ENCODE data around the gene RALY.

The RALY gene

DNA sequence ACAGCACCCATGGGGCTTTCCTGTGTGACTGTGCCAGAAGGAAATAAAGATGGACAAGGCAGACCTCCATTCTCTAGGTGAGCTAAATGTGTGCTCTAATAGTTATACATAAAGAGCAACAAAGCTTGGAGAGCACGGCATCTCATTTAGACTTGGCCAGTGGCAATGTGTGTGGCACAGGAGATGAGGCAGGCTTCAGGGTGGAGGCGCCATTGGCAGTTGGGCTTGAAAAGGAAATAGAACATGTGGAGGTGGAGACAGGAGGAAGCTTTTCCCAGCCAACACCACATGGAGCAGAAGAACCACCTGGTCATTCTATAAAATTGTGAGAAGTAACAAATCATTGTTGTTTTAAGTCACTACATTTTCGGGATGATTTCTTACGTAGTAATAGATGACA, 3.6 kb upstream of the RALY start:
- DNase-seq, result no peak

DNA sequence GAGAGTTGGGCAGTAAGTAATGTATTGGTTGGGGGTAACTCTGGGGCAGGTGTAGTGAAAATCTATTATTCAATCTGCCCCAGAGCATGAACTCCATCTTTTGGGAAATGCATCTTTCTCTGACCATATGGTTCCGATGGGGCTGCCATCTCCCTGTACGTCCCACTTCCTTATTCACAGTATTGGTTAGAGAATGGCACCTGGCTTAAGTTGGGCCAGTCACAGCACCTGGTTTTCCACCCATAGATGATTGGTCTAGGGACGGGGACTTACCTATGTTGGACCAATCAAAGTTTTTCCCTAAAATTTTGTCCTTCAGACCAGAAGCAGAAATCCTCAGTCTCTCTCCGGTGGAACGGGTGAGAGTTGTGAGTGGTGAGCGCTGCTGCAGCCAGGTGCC, 2.2 kb upstream of the RALY start:
- DNase-seq, result no peak

DNA sequence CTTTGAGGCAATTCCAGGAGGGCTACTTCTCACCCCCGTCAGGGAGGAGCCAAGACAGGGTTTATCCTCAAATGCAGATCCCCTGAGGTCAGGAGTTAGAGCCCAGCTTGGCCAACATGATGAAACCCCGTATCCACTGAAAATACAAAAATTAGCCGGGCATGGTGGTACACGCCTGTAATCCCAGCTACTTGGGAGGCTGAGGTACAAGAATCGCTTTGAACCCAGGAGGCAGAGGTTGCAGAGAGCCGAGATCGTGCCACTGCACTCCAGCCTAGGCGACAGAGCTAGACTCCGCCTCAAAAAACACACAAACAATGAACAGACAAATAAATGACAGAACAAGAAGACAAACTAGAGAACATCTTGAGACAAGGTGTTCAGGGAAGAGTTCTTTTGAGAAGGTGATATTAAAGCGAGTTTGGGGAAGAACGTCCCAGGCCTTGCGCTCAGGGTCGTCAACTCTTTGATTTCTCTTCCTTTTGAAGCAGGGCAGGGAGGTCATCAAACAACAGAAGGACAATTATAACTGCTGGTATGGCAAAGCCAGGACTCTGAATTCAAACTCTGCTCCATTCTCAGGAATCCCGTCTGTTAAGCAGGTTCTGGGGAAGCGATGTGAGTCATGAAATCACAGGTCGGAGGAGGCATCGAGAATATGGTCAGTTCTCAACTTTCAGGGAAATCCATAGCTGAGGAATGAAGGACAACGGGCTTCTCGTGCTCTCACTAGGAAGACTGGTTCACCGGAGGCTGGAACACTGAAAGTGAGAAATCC, 1.4 kb upstream of the RALY start:
- DNase-seq, result peak in 1 of 2 donors; percentile 15

DNA sequence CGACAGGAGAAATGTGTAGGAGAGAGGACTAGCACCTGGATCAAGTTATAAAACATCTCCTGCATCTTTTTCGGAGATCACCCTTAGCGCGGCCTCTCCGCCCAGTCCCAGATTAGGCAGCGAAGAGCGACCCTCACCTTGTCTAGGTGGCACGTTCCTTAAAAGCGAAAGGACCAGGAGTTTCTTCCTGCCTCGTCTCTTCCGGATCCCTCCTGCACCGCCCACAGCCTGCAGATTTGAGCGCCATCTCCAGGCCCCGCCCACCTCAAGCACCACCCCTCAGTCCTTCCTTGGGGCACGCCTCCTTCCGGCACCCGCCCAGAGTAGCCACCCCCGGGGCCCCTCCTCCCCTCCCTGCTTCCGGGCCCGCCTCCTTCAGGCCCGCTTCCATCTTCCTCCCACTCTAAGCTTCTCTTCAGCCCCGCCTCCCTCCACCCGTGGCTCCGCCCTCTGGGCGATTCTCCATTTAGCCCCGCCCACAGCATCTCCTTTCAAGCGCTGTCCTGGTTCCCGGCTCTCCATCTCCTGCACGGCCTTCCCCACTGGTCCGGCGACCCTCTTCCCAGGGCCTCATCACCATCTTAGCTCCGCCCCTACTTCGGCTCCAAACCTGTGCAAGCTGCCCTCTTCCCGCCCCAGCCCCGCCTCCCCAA, 662 bp upstream of the RALY start:
- peak; percentile 99 for DNase-seq

DNA sequence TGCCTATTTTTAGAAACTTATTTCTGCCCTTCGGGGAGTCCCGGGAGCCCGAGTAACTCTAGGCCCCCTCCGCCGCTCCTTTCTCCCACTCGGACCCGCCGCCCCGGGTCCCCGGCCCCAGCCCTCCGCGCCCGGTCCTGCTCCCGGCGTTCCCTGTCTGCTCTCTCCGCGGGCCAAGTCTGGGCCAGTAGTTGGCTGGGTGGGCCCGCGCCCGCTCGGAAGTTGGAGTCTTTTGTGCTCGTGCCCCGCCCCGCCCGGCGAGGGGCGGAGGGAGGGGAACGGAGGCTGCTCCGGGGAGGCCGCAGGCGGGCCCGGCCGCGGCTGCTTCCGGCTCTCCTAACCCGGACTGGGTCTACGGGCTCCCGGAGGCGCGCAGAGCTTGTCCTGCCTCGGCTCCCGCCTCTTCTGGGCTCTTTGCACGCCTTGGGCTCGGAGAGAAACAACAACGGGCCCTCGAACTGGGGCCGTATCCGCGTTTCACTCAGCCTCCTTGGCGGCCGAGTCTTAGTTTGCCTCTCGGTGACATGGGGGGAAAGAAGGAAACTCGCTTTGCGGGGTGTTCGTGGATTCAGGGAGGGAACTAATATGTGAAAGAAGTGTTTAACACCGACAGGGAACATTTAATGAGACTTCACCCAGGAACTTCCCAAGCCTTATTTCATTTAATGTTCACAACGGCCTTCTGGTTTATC, 657 bp downstream of the RALY start:
- peak; percentile 74 to 79 for DNase-seq

DNA sequence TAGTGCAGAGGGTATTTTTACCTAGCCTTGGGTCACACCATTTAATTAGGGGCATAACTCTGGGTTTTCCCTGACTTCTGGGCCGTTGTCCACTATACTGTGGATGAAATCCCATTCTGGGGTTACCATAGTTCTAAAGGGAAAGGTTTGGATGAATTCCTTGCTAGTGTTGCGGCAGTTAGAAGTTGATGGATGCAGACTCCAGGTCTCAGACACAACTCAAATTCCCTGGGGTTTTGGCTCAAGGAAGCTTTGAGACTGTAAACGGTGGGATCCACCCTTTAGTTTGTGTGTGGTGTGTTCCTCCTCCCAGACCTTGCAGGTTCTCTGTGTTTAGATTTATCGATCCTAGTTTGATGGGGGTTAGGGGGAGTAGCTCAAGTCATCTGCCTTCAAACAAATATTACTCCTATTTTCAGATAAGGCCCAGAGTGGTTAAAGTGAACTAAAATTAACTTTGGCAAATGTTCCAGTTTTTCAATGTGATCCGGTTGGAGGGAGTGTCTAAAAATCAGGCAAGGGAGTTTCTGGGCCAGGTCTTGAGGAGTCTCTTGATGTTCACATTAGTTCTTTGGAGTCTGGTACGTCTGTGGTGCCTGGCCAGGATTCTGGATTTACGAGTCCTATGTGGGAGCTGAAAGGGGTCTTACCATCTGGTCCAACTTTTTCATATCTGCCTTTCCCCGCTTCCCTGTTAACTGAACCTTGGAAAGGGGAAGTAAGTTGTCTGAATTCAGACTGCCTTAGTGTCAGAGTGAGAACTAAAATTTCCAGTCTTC, 1.5 kb downstream of the RALY start:
- DNase-seq, result no peak

DNA sequence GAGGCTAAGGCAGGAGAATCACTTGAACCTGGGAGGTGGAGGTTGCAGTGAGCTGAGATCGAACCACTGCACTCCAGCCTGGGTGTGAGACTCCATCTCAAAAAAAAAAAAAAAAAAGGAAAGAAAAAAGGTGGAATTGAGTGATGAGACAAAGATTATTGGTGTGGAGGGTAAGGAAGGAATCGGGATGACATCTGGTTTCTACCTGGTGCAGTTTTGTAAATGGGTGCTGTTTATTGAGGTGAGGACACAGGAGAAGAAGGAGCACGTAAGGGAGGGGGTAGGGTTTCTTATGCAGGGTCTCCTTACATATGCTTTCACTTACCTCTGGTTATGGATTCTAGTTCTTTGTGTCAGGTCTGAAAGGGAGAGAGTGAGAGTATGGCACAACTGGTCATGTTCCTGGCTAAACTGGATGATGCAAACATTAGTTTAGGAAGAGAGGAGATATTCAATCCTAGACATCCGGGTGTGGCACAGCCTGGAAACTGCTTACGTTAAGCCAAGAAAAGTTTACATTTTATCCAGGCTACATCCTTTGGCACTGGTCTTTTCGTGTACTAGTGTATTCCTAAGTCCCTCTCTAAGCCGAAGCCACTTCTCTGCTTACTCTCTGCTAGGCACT, 5.4 kb downstream of the RALY start:
- DNase-seq, result no peak

DNA sequence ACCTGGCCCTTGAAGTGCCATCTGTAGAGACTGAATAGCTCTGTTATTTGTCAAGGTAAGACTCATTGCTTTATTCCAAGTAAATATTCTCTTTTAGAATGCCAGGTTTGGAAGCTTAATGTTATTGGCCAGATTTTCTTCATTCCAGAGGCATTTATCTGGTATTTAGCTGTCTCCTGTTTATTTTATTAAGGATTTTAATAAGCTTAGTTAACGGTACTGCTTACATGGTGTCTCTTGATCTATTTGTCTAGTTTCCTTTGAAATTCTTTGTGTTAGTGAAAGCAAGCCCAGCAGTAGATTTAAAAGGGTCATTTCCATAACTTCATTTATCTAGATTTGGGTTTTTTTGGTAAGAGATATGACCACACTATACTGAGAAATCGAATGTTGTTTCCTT, 7.7 kb downstream of the RALY start:
- no peak for DNase-seq

DNA sequence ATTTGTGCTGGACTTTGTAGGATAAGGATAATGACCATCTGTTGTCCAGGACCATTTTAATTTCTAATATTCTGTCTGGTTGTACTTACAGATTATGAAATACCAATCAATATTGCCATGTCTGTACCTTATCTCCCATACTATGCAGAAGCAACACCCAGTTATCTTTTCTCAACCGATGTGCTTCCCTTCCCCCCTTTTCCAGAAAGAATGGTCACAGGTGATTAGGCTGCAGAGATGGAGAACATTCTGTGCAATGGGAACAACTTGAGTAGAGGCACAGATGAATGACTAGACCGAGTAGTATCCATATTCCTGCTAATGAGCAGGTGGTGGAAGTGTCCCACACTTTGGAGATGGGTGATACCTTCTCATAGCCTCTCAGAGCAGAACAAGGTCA, 10.5 kb downstream of the RALY start:
- DNase-seq, result no peak

DNA sequence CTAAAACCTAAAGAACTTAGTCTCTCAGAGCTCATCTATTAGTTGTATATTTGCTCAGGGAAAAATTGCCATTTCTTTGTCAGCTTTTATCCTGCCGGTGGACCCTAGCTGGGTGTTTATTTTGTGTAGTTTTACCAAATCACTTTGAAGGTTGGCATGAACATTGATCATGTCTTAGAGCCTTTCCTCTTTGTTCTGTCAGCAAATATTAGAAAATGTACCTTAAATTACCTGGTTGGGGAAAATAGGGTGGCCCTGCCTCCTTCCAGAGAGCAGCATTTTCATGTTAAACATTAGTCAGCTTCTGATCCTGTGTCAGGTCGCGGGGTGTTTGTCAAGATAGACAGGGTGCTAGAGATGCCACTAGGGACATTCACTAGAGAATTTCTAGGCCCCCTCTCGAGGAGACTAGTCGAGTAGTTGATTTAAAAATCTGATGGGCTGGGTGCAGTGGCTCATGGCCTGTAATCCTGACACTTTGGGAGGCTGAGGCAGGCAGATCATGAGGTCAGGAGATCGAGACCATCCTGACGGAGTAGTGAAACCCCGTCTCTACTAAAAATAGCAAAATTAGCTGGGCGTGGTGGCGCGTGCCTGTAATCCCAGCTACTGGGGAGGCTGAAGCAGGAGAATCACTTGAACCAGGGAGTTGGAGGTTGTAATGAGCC, 11.2 kb downstream of the RALY start:
- no peak for DNase-seq

DNA sequence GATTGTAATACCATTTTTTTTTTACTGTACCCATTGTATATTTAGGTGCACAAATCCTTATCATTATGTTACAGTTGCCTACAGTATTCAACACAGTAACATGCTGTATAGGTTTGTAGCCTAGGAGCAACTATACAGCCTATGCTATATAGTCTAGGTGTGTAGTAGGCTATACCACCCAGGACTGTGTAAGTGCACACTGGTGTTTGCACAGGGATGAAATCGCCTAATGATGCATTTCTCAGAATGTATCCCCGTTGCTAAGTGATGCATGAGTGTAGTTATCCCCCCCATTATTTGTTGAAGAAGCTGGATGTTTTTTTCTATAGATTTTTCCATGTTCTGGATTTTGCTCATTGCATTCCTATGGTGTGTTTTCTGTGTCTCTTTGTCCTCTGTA, 12.9 kb downstream of the RALY start:
- DNase-seq, result no peak

DNA sequence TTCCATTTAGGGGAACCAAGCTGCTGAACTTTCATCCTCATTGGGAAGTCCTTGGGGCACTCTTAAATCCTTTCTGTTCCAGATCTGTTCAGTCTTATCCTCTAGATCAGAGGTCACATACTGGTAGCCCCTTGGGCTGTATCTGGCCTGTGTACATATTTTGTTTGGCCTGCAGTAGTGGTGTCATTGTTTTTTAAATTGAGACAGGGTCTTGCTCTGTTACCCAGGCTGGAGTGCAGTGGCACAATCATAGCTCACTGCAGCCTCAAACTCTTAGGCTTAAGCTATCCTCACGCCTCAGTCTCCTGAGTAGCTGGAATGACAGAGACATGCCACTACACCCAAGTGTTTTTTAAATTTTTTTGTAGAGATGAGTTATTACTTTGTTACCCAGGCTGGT, 14.8 kb downstream of the RALY start:
- DNase-seq, result no peak

DNA sequence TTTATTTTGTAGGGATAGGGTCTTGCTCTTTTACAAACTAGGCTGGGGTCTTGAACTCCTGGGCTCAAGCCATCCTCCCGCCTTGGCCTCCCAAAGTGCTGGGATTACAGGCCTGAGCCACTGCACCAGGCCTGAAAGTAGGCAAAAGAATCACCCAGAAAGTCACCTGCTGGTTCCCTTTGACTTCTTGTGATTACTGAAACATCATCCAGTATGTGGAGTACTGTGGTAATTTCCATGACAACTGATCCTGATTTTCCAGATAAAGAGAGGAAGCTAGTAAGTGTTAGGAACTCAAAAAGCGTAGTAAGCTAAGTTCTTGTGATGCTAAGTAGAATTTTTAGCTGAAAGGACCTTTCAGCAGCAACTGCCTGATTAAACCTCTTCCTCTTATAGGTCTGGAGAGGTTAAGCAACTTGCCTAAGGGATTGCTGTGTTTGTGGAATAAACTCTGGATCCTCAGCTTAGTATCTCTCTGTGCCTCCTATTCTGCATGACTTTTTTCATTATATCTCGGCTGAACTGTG, 16.8 kb downstream of the RALY start:
- DNase-seq, result no peak

DNA sequence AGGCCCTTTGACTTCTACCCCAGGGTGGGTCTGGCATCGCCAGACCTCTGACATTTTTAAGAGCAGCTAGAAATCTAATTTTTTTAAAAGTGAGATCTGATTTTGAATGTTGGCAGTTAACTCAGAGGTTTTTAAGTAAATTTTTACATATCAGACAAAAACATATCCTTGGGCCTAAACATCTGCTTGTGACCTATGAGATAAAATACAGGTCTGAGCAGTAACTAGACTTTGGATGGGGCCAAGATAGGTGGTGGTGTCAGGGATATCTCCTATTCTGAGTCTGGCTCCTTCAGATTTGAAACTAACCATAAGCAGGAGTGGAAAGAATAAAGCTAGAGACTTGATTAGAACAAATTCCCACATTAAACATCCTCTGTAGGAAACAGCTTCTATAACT, 17.6 kb downstream of the RALY start:
- no peak for DNase-seq

DNA sequence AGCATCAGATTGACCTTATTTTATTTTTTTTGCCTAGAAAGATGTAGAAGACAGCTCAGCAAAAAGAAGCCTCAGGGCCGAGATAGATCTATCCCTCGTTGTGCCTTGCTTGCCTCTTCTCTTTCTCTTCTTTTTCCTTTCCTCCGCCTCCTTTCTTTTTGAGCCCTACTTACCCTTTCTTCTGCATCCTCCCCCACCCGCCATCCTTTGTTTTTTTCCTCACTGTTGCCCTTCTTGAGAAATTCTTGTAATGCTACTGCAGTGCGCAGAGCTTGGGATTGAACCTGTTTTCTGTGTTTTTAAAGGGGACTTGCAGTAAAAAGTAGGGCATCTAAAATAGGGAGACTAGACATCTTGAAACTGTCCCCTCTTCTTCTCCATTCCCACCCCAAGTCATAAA, 18.6 kb downstream of the RALY start:
- DNase-seq, result no peak

DNA sequence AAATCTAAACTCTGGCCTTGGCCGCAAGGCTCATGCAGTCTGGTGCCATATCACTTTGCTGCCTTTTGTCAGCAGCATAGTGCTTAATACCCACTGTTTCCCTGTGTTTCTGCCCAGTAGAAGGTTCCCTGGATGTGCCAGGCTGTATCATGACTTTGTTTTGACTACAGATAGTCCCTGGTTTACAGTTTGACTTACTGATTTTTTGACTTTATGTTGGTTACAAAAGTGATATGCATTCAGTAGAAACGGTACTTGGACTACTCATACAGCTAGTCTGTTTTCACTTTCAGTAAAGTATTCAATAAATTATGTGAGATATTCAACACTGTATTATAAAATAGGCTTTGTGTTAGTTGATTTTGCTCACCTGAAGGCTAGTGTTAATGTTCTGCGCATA, 19.0 kb downstream of the RALY start:
- DNase-seq, result no peak

DNA sequence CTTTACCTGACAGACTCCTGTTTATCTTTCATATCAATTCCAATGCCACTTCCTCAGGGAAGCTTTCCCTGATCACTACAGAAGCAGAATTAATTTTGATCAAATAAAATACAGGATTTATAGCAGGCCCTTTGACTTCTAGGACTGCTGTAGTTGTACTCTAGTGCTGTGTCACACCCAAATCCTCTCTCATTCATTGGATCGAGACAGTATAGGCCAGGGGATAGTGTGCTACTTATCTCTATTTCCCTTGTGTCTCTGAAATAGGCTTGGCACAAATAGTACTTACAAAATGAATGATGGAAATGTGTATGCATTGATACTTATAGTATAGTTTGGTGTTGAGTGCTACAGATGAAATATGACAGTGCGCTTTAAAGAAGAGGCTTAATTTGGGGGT, 19.8 kb downstream of the RALY start:
- DNase-seq, result no peak

DNA sequence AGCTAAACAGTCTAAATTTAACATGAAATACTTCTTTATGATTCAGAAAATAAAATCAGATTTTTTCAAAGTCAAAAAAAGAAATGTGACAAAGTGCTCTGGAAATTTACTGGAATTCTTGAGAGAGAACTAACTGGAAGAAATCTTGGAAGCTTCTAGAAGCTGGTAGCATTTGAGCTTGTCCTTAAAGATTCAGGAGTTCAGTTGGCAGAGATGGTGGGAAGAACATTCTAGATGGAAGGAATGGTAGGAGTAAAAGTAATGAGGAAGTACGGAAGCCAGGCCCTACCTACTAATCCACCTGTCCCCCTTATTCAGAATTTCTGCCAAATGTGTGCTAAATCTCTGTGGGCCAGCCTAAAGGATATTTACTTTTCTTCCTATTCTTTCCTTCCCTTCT, 21.2 kb downstream of the RALY start:
- DNase-seq, result no peak

DNA sequence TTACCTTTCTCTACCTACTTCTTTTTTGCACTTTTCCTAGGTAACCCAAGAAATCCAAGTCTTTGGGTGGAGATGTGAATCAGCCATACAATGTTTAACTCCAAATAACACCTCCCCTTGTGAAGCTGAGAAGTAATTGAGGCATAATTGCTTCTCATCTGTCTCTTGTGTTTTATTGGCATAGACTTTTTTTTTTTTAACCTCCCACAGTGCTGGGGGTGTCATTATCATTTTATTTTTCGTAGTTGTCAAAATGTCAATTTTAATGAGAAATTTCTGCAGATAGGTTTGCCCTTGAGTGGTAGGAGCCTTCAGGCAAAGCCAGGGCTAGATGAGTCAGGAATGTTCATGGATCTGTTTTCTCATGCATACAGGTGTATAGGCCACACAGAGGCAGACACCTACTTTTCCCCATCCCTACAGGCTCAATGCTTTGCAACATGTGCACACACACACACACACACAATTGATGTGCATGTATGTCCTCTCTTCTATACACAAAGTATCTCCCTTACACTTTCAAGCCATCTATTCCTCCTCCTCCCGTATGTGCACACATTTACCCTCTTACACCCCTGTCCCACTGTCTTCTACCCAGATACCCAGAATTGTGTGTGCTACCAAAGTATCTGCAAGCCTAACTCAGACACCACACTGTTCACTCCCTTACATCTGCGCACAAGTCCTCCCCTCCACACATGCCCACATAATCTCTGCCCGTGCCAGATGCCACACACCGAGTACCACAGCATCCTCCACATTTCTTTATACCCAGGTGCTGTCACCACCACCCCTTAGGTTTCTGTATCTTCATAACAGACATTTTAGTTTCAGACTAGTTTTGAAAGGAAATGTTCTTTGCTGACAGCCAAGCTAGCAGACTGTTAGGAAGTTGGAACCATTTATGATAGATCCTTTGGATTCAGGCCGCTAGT, 22.0 kb downstream of the RALY start:
- DNase-seq, result no peak

DNA sequence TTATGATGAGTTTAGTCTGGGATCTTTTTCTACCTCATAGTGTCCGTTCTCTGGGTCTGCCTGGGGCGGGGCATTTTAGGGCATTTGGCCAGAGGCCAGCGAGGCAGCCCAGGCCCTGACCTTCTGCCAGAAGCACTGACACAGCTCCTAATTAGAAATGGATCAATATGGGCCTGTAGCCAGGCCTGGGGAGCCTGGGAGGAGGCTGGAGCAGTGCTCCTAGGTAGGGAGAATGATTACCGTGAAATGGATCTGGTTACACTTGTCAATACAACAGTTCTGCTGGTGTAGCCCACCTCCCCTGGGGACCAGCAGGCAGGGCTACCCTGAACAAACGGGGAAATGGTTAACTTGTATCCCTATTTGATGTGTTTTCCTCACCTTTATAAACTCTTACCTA, 23.0 kb downstream of the RALY start:
- no peak for DNase-seq

DNA sequence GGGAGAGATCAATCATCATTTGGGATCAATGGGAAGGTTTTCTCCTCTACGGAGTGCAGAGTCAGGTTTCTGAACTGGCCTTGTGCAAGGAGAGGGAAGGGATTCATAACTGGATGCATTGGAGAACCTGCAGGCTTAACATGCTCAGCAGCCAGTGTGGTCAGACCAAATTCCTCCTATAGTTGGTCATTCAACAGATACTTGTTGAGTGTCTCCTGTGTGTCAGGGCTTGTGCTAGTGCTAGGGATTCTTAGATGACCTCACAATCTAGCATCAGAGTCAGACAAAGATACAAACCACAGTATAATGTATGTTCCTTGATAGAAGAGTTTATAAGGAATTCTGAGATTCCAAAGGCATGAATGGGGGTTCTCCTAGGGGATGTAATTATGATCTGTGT, 23.9 kb downstream of the RALY start:
- no peak for DNase-seq
